Mesenchymal stem cell (in vitro differentiated cells and primary cell): ENCODE results near the gene CUX1.
"Not testable (repeated sequence)": the region's sequence is repeated elsewhere in the genome, so short reads cannot be mapped to it uniquely, and the experiment has no call there.

Experiments used
- DNase-seq: peaks from one replicate; pipeline ENCODE4 v3.0.0-alpha.2; 2013
- H2AFZ ChIP-seq: one replicate; pipeline ENCODE4 v1.6.1; 2013; ENCODE audit warnings: low read depth, mild to moderate bottlenecking, control low read depth, inconsistent platforms, low read length, moderate library complexity
- H2AK5ac ChIP-seq: 2 replicates; pipeline ENCODE4 v1.6.1; 2013; ENCODE audit warnings: low read length, moderate library complexity, mild to moderate bottlenecking, inconsistent platforms; ENCODE audit not compliant: severe bottlenecking
- H2BK120ac ChIP-seq: one replicate; pipeline ENCODE4 v1.6.1; 2013; ENCODE audit warnings: low read depth, mild to moderate bottlenecking, inconsistent platforms, low read length, moderate library complexity
- H2BK12ac ChIP-seq, 2 experiments: one replicate each; pipeline ENCODE4 v1.6.1; 2013; ENCODE audit warnings: inconsistent platforms in 2 of 2, low read length in 2 of 2, mild to moderate bottlenecking in 2 of 2, moderate library complexity in 2 of 2, control low read depth in 1 of 2
- H2BK15ac ChIP-seq: one replicate; pipeline ENCODE4 v1.6.1; 2013; ENCODE audit warnings: mild to moderate bottlenecking, low read depth, inconsistent platforms; ENCODE audit not compliant: poor library complexity, severe bottlenecking
- H2BK5ac ChIP-seq: 2 replicates; pipeline ENCODE4 v1.6.1; 2013; ENCODE audit warnings: low read depth, mild to moderate bottlenecking, low read length, control low read depth, inconsistent platforms; ENCODE audit not compliant: poor library complexity, severe bottlenecking
- H3K14ac ChIP-seq, 2 experiments: one replicate each; pipeline ENCODE4 v1.6.1; 2013; ENCODE audit warnings: inconsistent platforms in 2 of 2, low read length in 2 of 2, control low read depth in 1 of 2, mild to moderate bottlenecking in 1 of 2, moderate library complexity in 1 of 2
- H3K18ac ChIP-seq, 2 experiments: one replicate each; pipeline ENCODE4 v1.6.1; 2013; ENCODE audit warnings: inconsistent platforms in 2 of 2, low read length in 2 of 2, control low read depth in 1 of 2, low read depth in 1 of 2, mild to moderate bottlenecking in 1 of 2
- H3K23ac ChIP-seq, 2 experiments: one replicate each; pipeline ENCODE4 v1.6.1; 2013; ENCODE audit warnings: inconsistent platforms in 2 of 2, low read length in 2 of 2, mild to moderate bottlenecking in 2 of 2, moderate library complexity in 2 of 2, control low read depth in 1 of 2
- H3K27ac ChIP-seq: 2 replicates; pipeline ENCODE4 v1.5.1; 2013; ENCODE audit warnings: mild to moderate bottlenecking, moderate library complexity, low read length, control low read depth, inconsistent platforms; ENCODE audit not compliant: poor library complexity, severe bottlenecking
- H3K27me3 ChIP-seq, 2 experiments: 2 replicates each; pipeline versions ENCODE4 v1.6.1 to v1.7.0; 2013; ENCODE audit warnings: low read length in 2 of 2, mild to moderate bottlenecking in 2 of 2, moderate library complexity in 2 of 2, control low read depth in 1 of 2, inconsistent platforms in 1 of 2; ENCODE audit not compliant: control insufficient read depth in 1 of 2, insufficient read depth in 1 of 2
- H3K36me3 ChIP-seq, 2 experiments: 2 replicates each; pipeline versions ENCODE4 v1.6.1 to v1.7.0; 2013; ENCODE audit warnings: low read length in 2 of 2, control low read depth in 1 of 2, inconsistent platforms in 1 of 2, low read depth in 1 of 2, mild to moderate bottlenecking in 1 of 2; ENCODE audit not compliant: insufficient read depth in 2 of 2, control insufficient read depth in 1 of 2
- H3K4ac ChIP-seq, 2 experiments: one replicate each; pipeline ENCODE4 v1.6.1; 2013; ENCODE audit warnings: inconsistent platforms in 2 of 2, low read length in 2 of 2, mild to moderate bottlenecking in 2 of 2, moderate library complexity in 2 of 2, control low read depth in 1 of 2, low read depth in 1 of 2
- H3K4me1 ChIP-seq: 2 replicates; pipeline ENCODE4 v1.6.1; 2013; ENCODE audit warnings: low read depth, low read length, control low read depth; ENCODE audit not compliant: control insufficient read depth, insufficient read depth
- H3K4me2 ChIP-seq: 2 replicates; pipeline ENCODE4 v1.6.1; 2013; ENCODE audit warnings: low read length, mild to moderate bottlenecking, inconsistent platforms; ENCODE audit not compliant: poor library complexity, severe bottlenecking
- H3K4me3 ChIP-seq, 2 experiments: 2 replicates each; pipeline versions ENCODE4 v1.5.1 to v1.7.0; 2013; ENCODE audit warnings: low read length in 2 of 2, mild to moderate bottlenecking in 2 of 2, control low read depth in 1 of 2, low read depth in 1 of 2; ENCODE audit not compliant: insufficient read depth in 1 of 2
- H3K79me1 ChIP-seq: replicated peaks from 2 replicates; pipeline ENCODE4 v1.6.1; 2013; ENCODE audit warnings: mild to moderate bottlenecking, control low read depth, low read length, inconsistent platforms; ENCODE audit not compliant: poor library complexity, severe bottlenecking
- H3K9ac ChIP-seq: 2 replicates; pipeline ENCODE4 v1.7.0; 2013; ENCODE audit warnings: mild to moderate bottlenecking, low read length, moderate library complexity
- H3K9me3 ChIP-seq: 2 replicates; pipeline ENCODE4 v1.7.0; 2013; ENCODE audit warnings: mild to moderate bottlenecking, low read length; ENCODE audit not compliant: control insufficient read depth
- H4K8ac ChIP-seq: one replicate; pipeline ENCODE4 v1.6.1; 2013; ENCODE audit warnings: inconsistent platforms, mild to moderate bottlenecking, low read length, moderate library complexity
- H4K91ac ChIP-seq: one replicate; pipeline ENCODE4 v1.6.1; 2013; ENCODE audit warnings: mild to moderate bottlenecking, low read length, inconsistent platforms
- WGBS: methylation state at CpG from one replicate; pipeline ENCODE4 v1.1.7; 2013; ENCODE audit warnings: mixed read lengths; 5-methylcytosine and 5-hydroxymethylcytosine counted together

CUX1 gene

DNA sequence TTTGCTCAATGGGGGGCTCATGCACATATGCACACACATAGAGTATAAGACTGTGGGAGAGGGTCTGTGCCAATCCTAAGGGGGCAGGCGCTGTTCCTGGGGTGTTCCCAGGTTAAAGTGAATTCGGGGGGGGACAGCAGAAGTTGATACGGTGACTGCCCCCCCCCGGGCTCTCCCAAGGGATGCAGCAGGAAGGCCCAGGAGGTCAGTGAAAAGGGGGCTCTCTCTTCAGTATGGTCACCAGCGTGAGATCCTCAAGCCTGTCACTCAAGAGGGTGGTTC lies 506.4 kb downstream of the CUX1 start:
- Histone ChIP-seq H2AFZ (no peak overlapping the region), H3K23ac (no peak overlapping the region), H2BK12ac (no peak overlapping the region), H3K27me3 (peaks cover 0 to 58% of the 10 kb centered on the region in 2 experiments), H3K27ac (no peak overlapping the region), H3K4ac (no peak overlapping the region), H3K4me2 (no peak overlapping the region), H2BK120ac (no peak overlapping the region), H3K4me1 (peaks cover 9% of the 10 kb centered on the region), H3K9me3 (no peaks in the 10 kb centered on the region), H3K36me3 (peaks cover 0 to 9% of the 10 kb centered on the region in 2 experiments), H2AK5ac (no peak overlapping the region), H3K18ac (no peak overlapping the region), H3K4me3 (no peak overlapping the region), H3K79me1 (no peaks in the 10 kb centered on the region), H4K8ac (no peak overlapping the region), H3K9ac (no peak overlapping the region), H2BK15ac (no peak overlapping the region), H2BK5ac (no peak overlapping the region), H3K14ac (no peak overlapping the region), H4K91ac (no peak overlapping the region)
- no peak for DNase-seq
- WGBS, result 87% methylated on average over 5 of the region's 5 CpGs

- WGBS, result 84% methylated on average over 9 of the region's 11 CpGs
- not testable (repeated sequence) for H3K23ac ChIP-seq
Measured at GRCh38 chr7:102325106-102325505, 507.7 kb downstream of the CUX1 start.

DNA sequence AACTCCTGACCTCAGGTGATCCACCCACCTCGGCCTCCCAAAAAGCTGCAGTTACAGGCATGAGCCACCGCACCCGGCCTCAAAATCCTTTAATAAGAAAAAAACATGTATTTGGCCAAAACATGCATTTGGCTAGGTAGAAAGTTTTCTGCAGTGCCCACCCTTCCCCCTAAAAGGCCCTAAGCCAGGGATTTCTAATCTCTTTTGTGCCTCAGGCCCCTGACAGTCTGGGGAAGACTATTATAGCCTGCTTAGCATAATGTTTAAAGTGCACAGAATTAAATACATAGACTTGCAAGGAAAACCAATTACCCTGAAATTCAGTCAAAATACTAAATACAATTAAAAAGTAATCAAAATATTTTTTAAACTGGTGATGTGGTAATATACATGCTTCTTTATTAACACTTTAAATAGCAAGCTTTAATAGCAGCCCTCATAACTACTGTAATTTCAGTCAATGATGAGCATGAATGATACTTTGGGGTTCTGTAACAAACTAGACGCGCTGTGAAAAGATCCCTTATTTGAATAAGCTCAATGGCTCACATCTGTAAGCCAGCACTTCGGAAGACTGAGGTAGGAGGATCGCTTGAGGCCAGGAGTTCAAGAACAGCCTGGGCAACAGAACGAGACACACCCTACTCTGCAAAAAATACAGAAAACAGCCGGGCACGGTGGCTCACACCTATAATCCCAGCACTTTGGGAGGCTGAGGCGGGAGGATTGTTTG lies 508.9 kb downstream of the CUX1 start:
- no peak overlapping the region for H3K9ac ChIP-seq
- no peak overlapping the region for H2BK5ac ChIP-seq
- H3K14ac ChIP-seq, result no peak overlapping the region
- no peak overlapping the region for H2BK120ac ChIP-seq
- H2AFZ ChIP-seq, result no peak overlapping the region
- H3K23ac ChIP-seq, result no peak overlapping the region
- WGBS, result 95% methylated on average over 11 of the region's 11 CpGs
- no peak overlapping the region for H3K4me3 ChIP-seq
- no peak for DNase-seq
- no peak overlapping the region for H3K18ac ChIP-seq
- H2AK5ac ChIP-seq, result no peak overlapping the region
- no peak overlapping the region for H3K4ac ChIP-seq
- H3K9me3 ChIP-seq, result no peaks in the 10 kb centered on the region
- H2BK12ac ChIP-seq, result no peak overlapping the region
- no peaks in the 10 kb centered on the region for H3K79me1 ChIP-seq
- H4K91ac ChIP-seq, result no peak overlapping the region
- no peak overlapping the region for H4K8ac ChIP-seq
- H3K36me3 ChIP-seq, result no peaks in the 10 kb centered on the region
- peaks cover 2% of the 10 kb centered on the region for H3K4me1 ChIP-seq
- H3K27ac ChIP-seq, result no peak overlapping the region
- H3K4me2 ChIP-seq, result no peak overlapping the region
- no peak overlapping the region for H2BK15ac ChIP-seq
- H3K27me3 ChIP-seq, result peaks cover 0 to 63% of the 10 kb centered on the region in 2 experiments

More at GRCh38 chr7:102325106-102325505, 507.7 kb downstream of the CUX1 start:
- H2BK12ac ChIP-seq, H3K18ac ChIP-seq, DNase-seq, H3K4me1 ChIP-seq, H4K8ac ChIP-seq, H2BK15ac ChIP-seq, H3K36me3 ChIP-seq, H3K4me2 ChIP-seq, H2BK5ac ChIP-seq, H3K14ac ChIP-seq, H3K4me3 ChIP-seq, H3K79me1 ChIP-seq, H3K9me3 ChIP-seq, H2BK120ac ChIP-seq, H3K9ac ChIP-seq, H3K27ac ChIP-seq, H2AK5ac ChIP-seq, H3K4ac ChIP-seq, H2AFZ ChIP-seq, H4K91ac ChIP-seq: not testable (repeated sequence)
- H3K27me3 ChIP-seq, result peaks cover 0 to 60% of the 10 kb centered on the region in 2 experiments

GRCh38 chr7:102327183-102327582 lies 509.8 kb downstream of the CUX1 start:
- H3K4ac ChIP-seq, H3K79me1 ChIP-seq, H4K91ac ChIP-seq, H3K4me3 ChIP-seq, H2BK15ac ChIP-seq, H2BK12ac ChIP-seq, H3K18ac ChIP-seq, H3K4me1 ChIP-seq, H2AK5ac ChIP-seq, H4K8ac ChIP-seq, H3K9me3 ChIP-seq, H3K36me3 ChIP-seq, H2BK120ac ChIP-seq, H3K14ac ChIP-seq, H3K4me2 ChIP-seq, H2AFZ ChIP-seq, H3K27ac ChIP-seq, H2BK5ac ChIP-seq, H3K9ac ChIP-seq, DNase-seq, H3K23ac ChIP-seq: not testable (repeated sequence)
- 100% methylated on average over 1 of the region's 6 CpGs for WGBS
- peaks cover 0 to 63% of the 10 kb centered on the region in 2 experiments for H3K27me3 ChIP-seq
